ENCODE measurements around the gene MORF4L1.
"Not testable (repeated sequence)": the region's sequence is repeated elsewhere in the genome, so short reads cannot be mapped to it uniquely, and the experiment has no call there.

Gene MORF4L1

DNA sequence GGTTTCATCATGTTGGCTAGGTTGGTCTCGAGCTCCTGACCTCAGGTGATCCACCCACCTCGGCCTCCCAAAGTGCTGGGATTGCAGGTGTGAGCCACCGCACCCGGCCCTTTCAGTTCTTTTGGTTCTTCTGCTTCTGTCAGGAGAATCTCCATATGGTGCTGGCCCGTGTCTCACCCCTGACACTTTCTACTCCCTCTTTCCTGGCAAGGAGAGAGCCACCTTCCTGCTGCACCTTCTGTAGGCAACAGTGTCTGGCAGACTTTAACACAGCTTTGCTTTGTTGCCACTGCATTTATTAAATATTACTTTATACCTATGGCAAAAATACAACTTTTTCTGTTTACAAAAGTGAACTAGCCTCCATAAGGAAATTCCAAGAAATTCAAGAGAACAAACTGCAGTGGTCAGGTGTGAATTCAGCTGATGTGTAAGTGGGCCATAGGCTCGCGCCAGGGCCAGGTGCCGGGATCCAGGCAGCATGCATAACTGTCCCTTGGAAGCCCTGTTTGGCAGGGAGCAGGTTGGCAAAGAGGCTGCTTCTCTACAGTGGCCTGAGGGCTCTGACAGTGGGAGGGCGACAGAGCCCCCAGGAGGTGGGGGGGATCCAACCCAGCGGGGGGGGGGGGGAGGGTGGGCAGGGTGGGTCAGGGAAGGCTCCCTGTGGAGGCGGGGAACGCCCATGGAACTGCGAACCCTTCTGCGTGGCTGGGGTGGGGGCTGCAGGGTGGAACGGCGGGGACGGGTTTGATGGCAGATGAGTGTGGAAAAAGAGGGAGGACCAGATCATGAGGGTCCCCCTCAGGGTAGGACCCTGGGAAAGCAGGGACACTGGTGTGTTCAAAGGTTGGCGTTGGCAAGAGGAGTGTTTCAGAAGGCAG, 51.0 kb downstream of the MORF4L1 start:
- no peak for DNase-seq

DNA sequence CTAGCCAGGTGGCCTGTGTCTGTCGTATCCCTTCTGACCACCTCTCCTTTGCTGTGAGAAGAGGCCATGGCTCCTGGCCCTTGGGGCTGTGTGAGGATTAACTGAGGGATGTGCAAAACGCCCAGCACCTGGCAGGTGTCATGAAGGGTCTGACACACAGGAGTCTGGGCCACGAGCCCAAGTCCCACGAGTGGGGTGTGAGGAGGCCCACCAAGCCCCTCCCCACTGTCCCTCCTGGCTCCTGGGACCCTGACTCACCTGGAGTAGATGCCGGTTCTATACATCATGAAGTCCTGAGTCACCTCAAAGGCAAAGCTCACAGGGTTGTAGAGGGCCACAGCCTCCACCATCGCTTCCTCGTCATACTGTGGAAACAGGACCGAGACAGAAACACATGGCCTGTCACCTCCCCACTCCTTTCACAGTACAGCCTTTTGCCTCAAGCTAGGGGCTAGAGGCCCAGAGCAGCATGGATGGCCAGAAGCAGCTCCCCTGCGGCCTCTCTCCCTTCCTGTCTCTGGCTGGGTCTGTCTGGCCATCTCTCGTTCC, 52.5 kb downstream of the MORF4L1 start:
- DNase-seq = no peak

DNA sequence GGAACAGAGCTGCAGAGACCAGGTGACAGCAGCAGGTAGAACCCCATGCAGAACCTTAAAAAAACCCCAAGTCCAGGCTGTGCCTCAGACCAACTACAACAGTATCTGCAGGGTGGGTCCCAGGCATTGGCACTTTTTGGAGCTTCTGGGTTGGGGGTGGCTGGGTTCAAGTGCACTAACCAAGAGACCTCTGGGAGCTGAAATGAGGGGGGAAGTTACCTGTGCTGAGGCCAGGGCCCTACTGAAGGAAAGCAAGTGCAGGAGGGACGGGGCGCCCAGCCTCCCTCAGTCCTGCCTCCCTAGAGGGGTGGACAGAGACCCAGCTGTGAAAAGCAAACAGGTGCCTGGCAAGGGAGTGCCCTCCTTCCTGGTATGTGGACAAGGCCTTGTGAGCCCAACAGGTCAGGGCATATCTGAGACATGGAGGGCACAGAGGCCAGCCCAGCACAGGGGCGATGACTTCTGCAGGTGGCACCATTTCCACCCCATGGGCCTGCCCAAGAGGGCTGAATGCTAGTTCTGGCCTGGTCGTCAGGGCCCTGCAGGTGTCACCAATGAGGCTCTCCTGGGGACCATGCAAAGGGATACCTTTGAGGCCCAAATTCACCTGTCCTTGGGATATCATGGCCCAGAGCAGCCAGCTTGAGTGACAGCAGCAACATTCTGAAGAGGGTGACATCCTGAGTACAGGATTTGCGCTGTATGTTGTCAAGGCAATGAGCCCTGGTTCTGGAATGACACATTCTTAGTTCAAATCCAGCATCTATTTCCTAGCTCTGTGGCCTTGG, 53.5 kb downstream of the MORF4L1 start:
- no peak for DNase-seq

DNA sequence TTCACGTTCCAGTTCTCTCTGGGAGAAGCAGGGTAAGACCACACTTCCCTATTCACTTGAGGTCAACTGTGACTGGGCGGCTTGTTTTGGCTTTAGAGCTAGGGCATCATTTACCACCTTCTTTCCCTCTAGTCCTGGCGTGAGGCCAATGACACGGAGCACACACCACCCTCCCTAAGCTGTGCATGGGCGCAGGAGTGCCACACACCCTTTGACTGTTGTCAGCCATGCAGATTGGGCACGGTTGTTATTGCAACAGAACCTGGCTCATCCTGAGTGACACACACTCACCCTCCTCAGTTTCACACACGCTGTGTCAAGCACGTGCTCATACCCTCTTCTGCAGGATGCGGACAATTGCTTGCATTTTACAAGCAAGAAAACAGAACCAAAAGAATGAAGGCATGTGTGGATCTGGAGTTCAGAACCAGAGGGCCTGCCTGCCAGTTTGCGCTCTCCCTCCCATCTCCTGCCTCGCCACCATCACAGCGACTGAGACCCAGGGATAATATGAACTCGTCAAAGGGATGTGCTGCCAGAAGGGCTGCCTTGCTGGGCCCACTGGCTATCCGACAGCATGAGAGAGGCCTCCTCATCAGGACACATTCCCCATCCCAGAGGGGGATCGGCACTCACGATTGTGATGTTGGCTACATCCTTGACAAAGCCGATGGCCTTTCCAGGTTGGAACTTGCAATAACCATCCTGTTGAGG, 54.5 kb downstream of the MORF4L1 start:
- peak in 1 of 58 donors; percentile 29 for DNase-seq

DNA sequence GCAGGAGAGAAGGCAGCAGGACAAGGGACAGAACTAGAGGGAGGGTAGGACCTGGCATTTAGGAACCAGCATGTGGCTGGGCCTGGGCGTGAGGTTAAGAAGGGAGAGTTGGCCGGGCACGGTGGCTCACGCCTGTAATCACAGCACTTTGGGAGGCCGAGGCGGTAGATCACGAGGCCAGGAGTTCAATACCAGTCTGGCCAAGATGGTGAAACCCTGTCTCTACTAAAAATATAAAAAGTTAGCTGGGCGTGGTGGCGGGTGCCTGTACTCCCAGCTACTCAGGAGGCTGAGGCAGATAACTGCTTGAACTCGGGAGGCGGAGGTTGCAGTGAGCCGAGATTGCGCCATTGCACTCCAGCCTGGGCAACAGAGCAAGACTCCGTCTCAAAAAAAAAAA, 55.5 kb downstream of the MORF4L1 start:
- not testable (repeated sequence) for DNase-seq

DNA sequence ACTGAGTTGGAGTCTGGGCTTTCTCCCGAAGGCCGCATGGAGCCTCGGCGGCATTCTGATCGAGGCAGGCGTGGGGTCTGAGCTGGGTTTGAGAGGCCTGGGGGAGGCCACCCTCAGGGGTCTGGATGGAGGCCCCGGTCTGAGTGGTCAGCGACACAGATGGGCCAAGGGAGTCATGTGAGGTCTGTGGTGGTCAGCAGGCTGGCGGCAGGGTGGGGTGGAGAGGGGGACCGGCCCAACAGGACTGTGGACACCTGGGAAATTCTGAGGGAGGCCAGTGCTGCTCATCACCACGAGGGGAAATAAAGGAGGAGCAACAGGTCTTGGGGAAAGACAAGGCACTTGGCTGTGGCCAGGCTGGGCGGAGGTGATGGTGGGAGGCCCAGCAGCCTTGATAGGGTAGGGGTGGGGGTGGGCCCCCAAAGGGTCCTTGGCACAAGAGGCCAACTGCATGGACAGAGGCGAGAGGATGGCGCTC, 56.0 kb downstream of the MORF4L1 start:
- no peak for DNase-seq

DNA sequence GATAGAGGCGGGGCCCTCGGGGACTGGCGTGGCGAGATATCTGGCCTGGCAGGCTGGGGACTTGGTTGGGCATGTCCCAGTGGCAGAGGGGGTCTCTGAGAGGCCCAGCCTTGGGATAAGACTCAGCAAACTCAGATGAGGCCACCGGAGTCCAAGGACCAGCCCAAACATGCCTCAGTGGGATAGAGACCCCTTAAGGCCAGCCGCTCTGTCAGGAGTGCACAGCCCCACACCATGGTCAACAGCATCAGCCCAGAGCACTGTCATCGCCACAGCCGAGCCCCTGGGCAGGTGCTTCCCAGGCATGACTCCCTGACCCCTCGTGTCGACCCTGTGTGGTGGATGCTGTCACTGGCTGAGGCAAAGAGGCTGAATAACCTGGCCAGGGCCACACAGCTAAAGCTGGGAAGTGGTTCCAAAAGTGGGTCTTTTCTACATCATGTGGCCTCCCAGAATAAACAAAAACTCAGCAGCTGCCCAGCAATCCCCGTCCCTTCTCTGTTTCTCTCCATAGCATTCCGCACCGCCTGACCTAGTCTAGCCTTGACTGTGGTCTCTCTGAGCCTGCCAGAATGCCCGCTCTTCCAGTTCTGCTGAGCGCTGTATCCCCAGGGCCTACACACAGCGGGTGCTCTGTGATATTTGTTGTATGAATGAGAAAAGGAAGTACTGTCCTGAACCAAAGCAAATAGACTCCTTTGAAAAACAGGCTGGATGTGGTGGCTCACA, 57.0 kb downstream of the MORF4L1 start:
- no peak for DNase-seq

DNA sequence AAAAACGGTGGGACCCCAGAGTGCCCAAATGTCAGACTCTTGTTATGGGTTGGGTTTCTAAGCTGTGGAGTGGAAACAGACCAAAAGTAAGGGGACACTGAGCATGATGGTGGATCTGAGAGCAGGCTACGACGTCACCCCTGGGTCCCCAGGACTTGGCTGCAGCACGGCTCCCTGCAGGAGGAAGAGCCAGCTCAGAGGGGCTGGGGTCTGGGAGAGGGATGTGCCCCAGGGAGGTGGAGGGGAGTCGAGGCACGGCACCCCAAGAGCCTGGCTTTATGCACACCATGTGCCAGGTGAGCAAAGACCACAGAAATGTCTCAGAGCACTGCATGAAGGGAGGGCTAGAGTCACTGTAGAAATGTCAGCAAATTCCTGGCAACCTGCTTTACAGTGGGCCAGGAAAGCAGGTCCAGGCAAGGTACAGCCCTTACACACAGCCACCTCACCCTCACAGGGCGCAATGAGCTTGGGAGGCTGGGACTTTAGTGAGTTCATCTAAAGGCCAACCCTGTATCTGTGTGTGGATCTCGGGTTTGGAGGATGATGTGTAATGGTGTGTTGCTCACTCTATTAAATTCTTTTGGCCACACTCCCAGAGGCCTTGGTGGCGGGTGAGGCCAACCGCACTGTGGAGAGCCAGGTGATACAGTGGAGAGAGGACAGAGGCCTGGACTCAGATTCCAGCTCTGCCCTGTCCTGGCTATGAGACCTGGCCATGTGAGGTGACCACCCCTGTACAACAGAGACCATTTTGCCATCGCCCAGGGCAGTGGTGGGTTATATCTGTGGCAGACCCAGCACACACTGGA, 58.1 kb downstream of the MORF4L1 start:
- DNase-seq = no peak

DNA sequence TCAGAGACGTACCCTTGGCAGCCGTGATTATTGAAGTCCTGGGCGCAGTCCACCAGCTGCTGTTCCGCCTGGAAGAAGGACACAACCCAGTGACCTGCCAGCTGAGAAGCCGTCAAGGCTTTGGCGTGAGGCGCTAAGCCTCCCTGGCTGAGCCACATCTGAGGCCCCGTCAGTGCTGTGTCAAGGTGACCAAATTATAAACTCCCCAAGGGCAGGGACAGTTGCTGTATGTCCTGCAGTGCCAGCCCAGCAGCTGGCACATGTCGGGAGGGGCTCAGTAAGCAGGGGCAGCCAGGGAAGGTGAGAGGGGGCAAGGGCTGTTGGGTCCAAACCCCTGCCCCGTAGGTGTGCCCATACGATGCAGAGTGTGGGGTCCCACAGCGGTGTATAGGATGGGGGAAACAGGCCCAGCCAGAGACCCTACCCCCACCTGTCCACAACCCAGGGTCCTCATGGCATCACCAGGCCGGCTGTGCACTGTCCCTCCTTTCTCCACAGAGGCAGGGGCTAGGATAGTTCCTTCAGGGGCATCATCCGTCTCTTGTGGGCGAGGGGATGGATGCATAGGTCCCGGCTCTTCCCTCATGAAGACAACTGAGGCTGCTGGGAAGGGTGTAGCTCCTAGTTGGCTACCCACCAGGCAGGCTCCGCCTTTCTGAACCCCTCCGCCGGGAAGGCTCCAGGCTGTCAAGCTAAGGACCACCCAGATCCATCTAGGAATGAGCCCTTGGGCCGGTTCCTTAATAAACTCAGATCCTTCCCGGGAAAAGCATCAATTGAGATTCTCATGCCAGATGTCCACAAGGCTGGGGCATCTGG, 59.0 kb downstream of the MORF4L1 start:
- no peak for DNase-seq

DNA sequence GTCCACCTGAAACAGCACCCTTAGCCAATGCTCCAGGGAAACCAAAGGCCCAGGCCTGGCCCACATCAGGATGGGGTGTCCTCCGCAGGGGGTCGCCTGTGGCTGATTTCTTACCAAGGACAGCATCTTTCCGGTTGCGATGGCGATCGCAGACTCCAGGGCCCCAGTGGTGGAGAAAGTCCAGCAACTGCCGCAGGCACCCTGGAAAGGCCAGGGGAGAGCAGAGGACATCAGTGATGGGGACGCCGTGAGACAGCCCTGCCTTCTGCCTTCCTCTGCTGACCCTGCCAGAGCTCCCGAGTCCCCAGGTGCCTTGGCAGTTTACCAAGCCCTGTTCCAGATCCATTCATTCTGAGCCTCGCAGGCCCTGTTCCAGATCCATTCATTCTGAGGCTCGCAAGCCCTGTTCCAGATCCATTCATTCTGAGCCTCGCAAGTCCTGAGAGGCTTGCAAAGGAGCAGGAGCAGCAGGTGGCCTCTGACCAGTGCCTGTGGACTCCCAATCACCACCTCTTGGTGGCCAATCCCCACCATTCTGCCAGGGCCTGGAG, 59.6 kb downstream of the MORF4L1 start:
- peak in 2 of 58 donors; percentile 17 to 29 for DNase-seq

DNA sequence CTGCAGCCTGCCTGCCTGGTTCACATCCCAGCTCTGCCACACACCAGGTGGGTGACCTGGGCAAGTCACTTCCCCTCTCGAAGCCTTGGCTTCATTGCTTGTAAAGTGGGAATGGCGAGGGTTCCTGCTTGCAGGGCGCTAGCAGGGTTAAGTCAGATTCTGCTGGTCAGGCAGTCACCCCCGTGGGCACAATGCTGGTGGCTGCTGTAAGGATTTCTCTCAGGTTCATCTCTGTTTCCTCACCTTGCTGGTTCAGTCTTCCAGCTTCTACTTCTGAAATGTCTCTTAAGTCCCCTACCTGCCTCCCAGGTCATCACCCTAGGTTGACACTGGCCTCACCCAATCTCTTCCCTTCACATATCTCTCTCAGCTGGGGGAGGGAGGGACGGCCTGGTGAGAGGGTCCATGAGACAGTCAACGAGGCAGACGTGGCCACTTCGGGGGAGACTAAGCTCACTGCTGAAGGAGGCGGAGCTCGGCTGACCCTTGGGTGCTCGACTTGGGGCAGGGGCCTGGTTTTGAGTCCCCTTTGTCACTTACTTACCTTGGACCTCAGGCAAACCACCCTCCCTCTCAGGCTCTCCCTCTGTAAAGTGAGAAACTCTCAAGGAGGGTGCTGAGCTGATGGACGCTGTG, 60.6 kb downstream of the MORF4L1 start:
- no peak for DNase-seq

DNA sequence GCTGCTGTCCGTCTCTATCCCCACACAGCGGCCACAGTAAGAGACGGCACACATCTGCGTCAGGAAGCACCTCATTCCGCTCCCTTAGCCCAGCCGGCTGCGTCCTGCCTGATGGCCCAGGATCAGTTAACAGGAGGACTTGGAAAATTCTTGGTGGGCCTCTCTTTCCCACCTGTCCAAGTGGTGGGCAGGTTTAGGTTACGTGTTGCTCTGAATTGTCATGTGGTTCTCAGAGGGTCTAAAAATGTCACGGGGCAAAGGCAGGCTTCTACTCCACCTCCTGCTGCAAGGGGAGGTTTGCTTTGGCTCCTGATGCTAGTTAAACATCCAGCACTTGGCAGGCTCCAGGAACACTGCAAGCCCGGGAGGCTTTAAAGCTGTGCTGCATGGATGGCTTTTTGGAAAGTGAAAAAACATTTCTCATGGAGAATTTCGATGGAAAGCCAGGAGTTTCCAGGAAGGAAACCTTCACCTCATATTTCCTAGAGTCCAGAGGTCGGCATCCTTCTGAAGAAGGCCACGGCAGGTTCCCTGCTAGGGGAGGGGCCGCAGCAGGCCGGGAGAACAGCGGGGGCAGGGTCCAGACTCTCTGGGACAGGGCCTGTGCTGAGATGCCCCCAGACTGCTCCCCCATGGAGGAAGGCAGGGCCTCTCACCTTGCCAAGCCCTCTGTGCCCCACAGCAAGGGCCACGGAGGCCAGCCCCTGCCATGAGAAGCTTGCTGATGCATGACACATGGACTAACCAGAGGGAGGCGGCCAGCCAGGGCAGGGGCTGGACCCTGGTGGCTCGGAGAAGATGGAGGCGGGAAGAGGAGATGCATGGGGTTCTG, 61.3 kb downstream of the MORF4L1 start:
- peak in 12 of 58 donors; percentile 18 to 32 (median 25) for DNase-seq

DNA sequence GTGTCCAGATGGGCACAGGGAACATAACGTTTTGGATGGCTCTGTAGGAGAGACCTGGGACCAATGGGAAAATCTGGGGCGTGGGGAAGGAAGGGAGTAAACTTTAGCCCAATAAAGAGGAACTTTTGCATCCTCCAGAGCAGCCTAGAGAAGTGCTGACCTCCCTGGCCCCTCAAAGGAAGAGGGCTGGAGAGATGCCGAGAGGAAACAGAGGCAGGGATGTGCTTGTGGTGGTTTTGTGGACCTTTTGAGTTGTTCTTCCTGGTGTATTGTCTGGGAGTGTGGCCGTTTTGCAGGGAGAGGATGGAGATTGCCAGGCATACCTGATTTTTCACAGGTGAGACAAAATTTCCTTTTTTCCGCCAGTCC, 61.9 kb downstream of the MORF4L1 start:
- DNase-seq = no peak

DNA sequence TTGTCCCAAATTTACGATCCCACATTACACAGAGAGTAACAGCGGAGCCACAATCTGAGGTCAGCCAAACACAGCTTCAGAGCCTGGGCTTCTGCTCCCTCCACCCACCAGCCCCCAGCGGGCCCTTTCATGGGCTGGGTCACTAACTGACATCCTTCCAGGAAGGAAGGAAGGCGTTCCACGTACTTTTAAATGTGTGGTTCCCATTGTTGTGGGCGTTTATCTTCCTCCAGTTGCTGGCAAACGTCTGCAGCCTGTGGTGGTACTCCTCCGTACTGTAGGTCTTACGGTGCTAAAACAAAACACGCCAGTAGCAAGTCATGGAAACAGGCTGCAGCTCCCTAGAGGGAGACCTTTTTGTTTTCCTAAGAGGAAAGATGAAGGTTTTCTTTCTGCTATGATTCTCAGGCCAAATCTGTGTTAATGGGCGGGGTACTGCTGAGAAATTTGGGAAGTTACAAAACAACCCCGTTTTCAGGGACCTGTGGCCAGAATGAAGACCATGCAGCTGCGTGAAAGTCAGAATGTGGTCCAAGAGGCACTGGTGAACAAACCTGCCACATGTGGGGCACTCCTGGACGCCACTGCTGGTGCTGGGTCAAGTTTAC, 64.5 kb downstream of the MORF4L1 start:
- DNase-seq = no peak

DNA sequence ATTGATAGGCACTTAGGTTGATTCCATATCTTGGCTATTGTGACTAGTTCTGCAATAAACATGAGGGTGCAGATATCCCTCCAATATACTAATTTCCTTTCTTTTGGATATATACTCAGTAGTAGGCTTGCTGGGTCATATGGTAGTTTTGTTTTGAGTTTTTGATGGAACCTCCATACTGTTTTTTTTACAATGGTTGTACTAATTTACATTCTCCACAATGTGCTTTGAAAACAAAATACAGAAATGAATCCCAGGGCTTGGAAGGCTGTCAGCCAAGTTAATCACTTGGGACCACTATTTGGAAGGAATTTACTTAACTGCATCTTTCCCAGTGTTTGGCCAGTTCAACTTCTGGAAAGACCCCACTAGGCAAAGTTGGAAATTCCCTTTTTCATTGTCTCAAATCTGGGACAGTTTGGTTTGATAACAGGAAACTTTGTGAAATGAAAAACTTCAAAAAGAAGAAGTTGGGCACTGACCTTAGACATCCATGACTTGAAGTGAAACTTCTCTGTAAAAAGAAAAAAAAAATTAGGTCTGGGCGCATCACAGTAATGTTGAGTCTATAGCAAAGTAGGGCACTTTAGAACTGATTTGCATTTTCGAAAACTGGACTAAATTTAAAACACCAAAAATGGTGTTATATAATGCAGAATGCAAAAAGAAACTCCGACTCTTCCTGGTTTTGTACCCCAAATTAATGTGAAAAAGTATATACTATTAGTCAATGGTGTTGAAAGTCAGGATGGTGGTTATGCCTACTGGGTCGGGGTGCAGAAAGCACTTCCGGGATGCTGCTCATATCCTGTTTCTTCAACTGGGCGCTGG, 66.2 kb downstream of the MORF4L1 start:
- DNase-seq = no peak

DNA sequence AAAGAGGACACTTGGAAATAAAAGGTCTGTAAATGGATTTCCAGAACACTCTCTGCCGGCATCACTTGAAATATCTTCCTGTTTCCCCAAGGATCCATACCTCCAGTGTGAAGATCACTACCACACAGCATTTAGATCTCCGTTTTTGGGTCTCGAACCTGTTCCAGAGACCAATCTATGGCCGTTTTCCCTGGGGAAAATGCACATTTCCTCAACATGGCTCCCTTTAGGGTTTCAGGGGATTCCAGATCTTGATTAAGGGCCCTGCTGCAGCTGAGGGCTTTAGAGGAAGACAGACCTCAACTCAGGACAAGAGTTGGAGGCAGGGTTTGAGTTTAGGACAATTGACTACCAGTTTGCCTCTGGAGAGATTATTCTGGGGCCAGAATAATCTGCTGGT, 70.1 kb downstream of the MORF4L1 start:
- DNase-seq = no peak
